Omental fat pad (tissue), 4 donors: ENCODE results near the gene LONRF2. TPM values are rescaled to one million over a fixed set of nuclear protein-coding genes. Genes with fewer than 3 reads are reported as not detected.

Experiments
- ATAC-seq: fragments of 150-250 bp; one replicate; pipeline ENCODE4 v1.9.1; 2016; ENCODE audit warnings: mild to moderate bottlenecking, moderate library complexity; ENCODE audit not compliant: low FRiP score
- DNase-seq: peaks from one replicate; pipeline ENCODE4 v3.0.0-alpha.2; 2019; ENCODE audit warnings: low spot score
- total RNA-seq, 4 donors: library from RNA; depleted of rRNA; stranded (reverse); fragments of >200 nt; gene quantifications; one replicate each; pipeline ENCODE4 v1.1.0, GENCODE V29; 2016
- TF ChIP-seq, protein P1 (sequence below), 3 donors: fragments of 450-650 bp; IDR thresholded peaks; one replicate each; pipeline ENCODE4 v1.5.1; 2016 to 2017; ENCODE audit warnings: antibody characterized with exemption in 3 of 3, mild to moderate bottlenecking in 3 of 3, moderate library complexity in 2 of 3

The LONRF2 gene
- total RNA-seq, 4 donors from 2014 or later, result 2.5 to 32.8 (median 9.8) TPM

DNA sequence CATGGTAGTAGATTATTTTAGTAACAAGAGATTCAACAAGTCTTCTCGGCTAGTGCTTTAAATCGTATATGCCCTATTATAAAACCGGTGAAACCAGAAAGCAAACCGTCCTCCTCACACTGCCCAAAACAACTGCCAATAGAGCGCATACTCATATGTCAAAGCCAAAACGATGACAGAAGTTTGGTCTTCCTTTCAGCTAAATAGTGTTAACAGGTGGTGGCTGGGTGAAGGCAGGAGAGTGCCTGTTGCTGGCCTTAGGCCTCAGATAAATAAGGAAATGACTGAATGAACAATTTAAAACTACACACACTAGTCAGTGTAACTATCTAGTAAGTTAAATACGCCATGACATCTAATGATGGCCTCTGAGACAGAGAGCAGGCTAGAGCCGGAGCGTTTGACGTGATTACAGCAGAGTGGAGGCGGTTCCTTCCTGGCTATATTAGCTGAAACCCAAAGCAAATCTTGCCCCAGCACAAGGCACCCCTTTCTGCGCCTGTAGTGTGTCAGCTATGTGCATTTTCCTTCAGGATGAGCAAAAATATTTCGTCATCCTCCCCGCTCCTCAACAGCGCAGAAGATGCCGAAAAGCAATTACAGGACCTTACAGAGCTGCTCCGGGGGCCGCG is 1.6 kb downstream of the LONRF2 start:
- TF ChIP-seq, protein P1, sequence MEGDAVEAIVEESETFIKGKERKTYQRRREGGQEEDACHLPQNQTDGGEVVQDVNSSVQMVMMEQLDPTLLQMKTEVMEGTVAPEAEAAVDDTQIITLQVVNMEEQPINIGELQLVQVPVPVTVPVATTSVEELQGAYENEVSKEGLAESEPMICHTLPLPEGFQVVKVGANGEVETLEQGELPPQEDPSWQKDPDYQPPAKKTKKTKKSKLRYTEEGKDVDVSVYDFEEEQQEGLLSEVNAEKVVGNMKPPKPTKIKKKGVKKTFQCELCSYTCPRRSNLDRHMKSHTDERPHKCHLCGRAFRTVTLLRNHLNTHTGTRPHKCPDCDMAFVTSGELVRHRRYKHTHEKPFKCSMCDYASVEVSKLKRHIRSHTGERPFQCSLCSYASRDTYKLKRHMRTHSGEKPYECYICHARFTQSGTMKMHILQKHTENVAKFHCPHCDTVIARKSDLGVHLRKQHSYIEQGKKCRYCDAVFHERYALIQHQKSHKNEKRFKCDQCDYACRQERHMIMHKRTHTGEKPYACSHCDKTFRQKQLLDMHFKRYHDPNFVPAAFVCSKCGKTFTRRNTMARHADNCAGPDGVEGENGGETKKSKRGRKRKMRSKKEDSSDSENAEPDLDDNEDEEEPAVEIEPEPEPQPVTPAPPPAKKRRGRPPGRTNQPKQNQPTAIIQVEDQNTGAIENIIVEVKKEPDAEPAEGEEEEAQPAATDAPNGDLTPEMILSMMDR (IDR thresholded peaks at IDR 0.05), result no peak
- peak; percentile 26 for ATAC-seq
- DNase-seq, result no peak

DNA sequence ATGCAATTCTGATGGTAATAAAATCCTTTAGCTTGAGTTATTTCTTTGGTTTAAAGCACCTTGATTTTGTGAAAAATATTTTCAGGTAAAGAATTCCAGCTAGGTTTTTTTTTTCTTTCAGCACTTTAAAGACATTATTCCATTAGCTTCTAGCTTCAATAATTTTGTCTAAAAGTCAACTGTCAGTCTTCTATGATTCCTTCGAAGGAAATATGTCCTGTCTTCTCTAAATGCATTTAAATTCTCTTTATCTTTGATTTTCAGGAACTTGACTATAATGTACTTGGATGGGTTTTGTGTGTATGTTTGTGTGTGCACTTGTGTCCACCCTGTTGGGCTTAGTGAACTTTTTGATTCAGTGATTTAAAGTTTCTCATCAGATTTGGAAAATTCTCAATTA is 4.7 kb downstream of the LONRF2 start:
- DNase-seq, result no peak
- TF ChIP-seq, protein P1 (IDR thresholded peaks at IDR 0.05), result no peak
- ATAC-seq, result no peak

DNA sequence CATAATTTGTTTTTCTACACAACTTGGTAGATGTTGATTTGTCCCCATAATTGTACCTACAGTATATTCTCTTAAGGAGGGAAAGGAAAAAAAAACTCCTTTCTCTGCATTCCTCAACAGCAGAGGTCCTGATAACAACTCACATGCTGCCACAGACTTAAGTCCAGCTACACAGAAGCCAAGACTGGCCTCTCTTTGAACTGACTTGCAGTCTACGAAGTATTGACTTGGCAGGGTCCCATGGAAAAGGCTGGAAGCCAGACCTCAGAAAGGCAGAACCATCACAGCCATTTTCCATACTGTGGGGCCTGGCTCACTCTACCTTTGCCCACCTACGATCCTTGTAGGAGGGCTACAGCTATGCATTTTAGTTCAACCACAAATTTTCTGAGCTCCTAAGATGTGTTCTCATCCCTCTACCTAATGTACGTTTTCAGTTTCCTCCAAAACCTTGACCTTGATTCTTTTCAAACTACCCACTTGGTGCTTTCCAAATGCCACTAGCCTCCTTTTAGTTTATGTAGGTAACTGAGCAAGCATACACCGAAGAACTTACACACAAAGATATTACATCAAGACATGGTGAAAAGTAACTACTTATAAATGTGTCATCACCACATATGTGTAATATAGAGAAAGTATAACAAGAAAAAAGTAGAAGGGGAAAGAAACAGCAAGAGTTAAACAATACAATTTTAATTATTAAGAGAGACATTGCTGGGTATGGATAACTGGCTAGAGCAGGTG is 12.2 kb downstream of the LONRF2 start:
- DNase-seq (no peak), ATAC-seq (no peak)
- TF ChIP-seq, protein P1 (IDR thresholded peaks at IDR 0.05), result no peak

DNA sequence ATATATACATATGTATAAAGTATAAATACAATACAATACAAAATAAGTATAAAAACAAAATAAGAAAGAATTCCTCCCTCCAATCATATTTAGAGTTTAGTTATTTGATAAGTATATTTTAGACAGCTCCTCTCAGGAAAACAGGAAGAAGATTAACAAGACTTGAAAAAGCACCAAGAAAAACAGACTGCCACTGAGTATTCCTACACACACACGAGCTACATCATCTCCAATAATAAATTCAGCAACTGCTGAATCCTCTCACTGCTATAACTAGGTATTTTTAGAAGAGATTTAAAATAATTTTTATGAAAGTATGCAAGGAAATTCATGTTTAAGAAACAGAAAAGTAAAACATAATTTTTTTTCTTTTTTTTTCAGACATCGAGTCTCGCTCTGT is 13.0 kb downstream of the LONRF2 start:
- TF ChIP-seq, protein P1 (IDR thresholded peaks at IDR 0.05), result no peak
- DNase-seq (no peak), ATAC-seq (no peak)

DNA sequence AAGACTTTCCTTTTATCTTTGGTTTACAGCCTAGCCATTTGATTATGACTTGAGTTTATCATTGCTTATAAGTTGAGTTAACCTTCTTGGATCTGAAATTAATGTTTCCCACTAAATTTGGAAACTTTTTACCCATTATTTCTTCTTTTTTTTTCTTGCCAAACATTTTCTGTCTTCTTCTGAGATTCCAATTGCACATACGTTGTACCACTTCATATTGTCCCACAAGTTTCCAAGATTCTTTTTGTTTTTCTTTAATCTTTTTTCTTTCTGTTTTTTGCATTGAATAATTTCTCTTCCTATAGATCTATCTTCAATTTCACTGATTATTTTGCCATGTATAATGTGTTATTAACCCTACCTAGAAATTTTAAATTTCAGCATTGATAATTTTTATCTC is 18.6 kb downstream of the LONRF2 start:
- TF ChIP-seq, protein P1 (IDR thresholded peaks at IDR 0.05), result no peak
- ATAC-seq (no peak), DNase-seq (no peak)

DNA sequence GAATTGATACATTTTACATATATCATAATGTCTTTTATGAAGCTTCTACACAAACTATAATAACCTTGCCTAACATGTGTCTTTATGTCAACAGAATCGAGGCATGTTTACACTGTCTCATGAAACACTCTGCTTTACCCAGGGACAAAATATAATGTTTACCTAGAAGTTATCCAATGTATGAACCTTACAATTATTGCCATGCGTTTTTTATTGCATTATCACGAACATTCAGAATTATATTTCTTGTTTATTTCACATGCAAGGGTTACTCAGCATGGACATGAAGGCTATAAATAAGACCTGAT is 19.8 kb downstream of the LONRF2 start:
- ATAC-seq (no peak), DNase-seq (no peak)
- TF ChIP-seq, protein P1 (IDR thresholded peaks at IDR 0.05), result no peak
